HG03095 (cell line): ENCODE data around the gene AFF3.

Experiments used
- ATAC-seq: cut with Tn5 transposase; IDR thresholded peaks from one replicate; pipeline ENCODE4 v1.9.1; 2021; ENCODE audit warnings: moderate library complexity; ENCODE audit not compliant: unreplicated experiment

AFF3 gene

GRCh38 chr2:99899058-99899855 lies 243.1 kb downstream of the AFF3 start:
- no peak for ATAC-seq

GRCh38 chr2:99898336-99899048 lies 243.9 kb downstream of the AFF3 start:
- ATAC-seq: no peak

- no peak for ATAC-seq
These were observed 251.0 kb downstream of the AFF3 start for GRCh38 chr2:99891428-99891780.

GRCh38 chr2:99890568-99891427 lies 251.6 kb downstream of the AFF3 start:
- ATAC-seq: no peak

GRCh38 chr2:99888617-99889016 lies 253.8 kb downstream of the AFF3 start:
- no peak for ATAC-seq

- ATAC-seq: no peak
These were observed 256.0 kb downstream of the AFF3 start for GRCh38 chr2:99886418-99886817.

- ATAC-seq: no peak
These were observed 259.0 kb downstream of the AFF3 start for GRCh38 chr2:99883358-99883757.

DNA sequence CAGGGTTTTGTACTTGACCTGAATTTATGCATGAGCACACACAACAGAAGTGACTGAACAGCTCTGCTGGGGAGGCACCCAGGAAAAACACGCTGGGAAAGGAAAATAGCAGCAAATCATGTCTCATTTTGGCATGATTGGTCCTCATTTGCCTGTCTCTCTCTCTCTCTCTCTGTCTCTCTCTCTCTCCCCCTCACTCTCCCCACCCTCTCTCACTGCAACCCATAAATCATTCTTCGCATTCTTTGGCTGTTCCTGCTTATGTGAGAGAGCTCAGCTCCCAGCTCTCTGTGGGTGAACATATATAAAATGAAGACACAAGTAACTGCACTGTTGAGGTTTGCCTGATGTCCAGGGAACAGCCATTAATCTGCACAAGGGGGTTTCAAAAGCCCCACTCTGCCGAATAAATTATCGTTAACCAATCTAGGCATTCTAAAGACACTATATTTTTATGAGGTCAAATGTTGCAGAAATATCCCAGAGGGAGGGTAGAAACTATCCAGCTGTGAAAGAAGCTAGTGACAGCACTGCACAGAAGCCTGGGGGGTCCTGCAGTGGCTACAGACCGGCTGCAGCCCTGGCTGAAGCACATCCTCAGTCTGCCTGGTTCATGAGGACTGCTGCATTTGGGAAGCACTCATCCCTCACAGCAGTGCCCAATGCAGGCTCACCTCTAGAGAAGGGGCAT lies 260.3 kb downstream of the AFF3 start:
- ATAC-seq: no peak

DNA sequence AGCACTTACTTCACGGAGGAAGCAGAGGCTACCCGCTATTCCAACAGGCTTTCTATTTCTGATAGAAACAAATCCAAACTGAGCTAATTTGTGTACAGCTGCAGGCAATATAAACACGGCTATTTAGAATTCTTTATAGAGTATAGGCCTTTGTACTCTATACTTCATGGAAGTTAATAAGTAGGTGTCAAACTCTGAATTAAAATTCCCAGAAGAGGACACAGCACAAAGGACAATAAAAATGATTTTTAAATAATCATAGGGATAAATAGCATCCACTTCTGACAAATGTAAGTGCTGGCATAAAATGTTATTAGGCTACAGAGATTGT lies 261.5 kb downstream of the AFF3 start:
- no peak for ATAC-seq

DNA sequence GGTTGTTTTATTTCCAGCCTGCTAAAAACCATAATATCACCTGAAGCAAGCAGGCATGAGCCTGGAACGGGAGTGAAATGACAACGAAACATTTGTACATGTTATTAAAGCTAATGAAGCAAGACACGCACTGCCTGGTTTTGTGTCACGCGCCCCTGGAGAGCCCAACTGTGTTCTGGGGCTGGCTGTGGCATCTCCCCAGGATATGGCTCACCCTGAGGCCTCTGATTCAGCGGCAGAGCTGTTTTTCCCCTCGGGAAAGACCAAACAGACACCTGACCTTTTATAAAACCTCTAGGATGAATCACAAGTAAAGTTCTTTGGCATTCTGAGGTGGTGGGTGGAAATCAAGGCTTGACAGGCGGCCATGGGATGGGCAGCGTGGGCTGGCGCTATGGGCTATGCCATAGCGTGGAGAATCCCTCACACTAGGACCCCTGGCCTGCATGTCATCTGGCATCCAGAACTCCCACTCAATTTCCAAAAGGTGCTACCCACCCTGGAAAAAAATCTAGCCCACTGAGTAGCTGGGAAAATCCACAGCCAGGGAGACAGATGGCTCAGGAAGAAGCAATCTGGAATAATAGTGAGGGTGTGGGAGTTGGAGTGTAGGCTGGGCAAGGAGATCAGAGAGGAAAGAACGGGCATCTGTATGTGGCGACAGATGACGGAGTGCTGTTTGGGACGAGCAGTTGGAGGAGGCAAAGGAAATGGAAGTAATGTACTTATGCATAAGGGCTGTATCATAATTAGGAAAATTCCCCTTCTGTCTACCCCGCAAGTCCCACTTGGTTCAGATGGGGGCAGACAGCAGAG lies 262.0 kb downstream of the AFF3 start:
- no peak for ATAC-seq

GRCh38 chr2:99879481-99879880 lies 262.9 kb downstream of the AFF3 start:
- ATAC-seq: no peak

DNA sequence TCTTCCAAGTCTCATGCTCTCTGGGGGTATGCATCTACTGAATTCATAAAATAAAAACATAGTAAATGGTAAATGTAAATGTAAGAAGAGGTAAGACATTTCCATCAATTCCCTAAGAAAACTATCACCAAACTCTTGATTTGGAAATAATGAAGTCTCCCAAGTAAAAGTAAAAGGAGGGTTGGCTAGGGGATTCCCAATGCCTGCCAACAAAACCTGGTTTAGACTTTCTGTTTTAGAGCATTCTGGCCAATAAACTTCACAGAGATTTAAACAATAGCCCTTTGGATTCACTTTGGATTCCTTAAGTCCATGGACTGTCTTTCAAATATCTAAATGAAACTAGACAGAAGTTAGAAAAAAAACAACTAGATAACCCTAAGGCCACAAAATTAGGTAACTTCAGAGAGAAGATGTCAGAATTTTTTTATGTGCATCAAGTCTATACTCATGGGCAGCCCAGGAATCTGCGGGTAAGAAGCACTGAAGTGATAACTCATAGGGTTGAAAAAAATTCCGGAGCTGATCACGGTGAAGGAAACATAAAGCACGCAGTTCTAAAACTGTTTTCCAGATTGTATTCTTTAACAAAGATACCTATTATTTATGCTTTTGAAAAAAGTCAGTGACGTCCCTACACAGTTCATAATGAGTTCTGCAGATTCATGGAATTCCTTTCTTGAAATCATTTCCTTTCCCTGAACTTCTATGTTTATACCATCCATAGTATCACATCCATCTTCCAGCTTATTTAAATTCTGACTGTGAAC lies 263.6 kb downstream of the AFF3 start:
- ATAC-seq: no peak

DNA sequence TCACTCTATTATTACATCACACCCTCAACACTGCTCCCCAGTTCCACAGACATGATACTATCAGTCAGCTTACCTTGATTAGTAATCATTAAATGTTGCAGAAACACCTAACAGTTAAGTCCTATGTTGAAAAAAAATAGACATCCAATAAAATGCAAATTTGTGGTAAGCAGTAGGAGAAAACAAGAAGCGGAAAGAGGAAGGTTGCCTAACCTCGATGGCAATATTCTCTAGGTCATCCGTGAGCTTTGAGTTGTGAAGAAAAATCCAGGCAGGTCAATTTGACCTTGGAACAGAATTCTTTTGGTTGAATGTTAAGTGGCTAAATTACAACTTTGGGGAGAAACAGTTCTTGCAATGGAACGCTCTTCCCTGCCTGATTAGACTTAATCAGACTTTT lies 264.4 kb downstream of the AFF3 start:
- no peak for ATAC-seq

- ATAC-seq: no peak
These were observed 265.4 kb downstream of the AFF3 start for GRCh38 chr2:99876956-99877355.

GRCh38 chr2:99875627-99876201 lies 266.7 kb downstream of the AFF3 start:
- ATAC-seq: no peak

GRCh38 chr2:99868260-99868659 lies 274.1 kb downstream of the AFF3 start:
- ATAC-seq: no peak

GRCh38 chr2:99867770-99868169 lies 274.6 kb downstream of the AFF3 start:
- ATAC-seq: no peak

- no peak for ATAC-seq
These were observed 276.3 kb downstream of the AFF3 start for GRCh38 chr2:99865818-99866676.
